ENCODE data around the gene MMRN2.
"Not testable (repeated sequence)": the region's sequence is repeated elsewhere in the genome, so short reads cannot be mapped to it uniquely, and the experiment has no call there.

Gene MMRN2

GRCh38 chr10:86941426-86941825 is 16.0 kb downstream of the MMRN2 start:
- DNase-seq: no peak

GRCh38 chr10:86940677-86941076 is 16.7 kb downstream of the MMRN2 start:
- DNase-seq: no peak

DNA sequence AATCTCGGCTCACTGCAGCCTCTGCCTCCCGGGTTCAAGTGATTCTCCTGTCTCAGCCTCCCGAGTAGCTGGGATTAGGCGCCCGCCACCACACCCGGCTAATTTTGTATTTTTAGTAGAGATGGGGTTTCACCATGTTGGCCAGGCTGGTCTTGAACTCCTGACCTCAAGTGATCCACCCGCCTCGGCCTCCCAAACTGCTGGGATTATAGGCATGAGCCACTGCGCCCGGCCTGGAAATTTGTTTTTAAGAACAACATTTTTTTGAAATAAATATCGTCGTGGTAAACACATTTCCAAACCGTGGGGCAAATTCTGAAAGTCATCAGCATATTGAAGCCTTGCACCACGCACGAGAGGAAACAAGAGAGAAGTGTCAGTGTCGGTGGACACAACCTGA is 17.3 kb downstream of the MMRN2 start:
- not testable (repeated sequence) for DNase-seq

DNA sequence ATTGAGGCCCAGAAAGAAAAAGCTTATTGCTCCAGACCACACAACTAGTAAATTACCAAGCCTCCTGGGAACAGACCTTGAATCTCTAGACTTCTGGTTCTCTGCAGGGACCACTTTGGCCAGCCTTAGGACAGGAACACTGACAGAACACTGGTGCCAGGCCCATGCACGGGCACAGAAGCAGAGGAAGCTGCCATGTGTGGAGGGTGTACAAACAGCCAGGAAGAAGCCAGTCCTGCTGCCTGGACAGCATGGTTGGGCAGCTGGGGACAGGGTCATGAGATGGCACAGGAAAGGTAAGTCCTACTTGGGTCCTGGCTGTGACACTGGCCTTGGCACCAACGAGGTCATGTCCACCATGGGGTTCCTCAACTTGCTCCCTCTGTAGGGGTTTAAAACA is 19.2 kb downstream of the MMRN2 start:
- DNase-seq: no peak

DNA sequence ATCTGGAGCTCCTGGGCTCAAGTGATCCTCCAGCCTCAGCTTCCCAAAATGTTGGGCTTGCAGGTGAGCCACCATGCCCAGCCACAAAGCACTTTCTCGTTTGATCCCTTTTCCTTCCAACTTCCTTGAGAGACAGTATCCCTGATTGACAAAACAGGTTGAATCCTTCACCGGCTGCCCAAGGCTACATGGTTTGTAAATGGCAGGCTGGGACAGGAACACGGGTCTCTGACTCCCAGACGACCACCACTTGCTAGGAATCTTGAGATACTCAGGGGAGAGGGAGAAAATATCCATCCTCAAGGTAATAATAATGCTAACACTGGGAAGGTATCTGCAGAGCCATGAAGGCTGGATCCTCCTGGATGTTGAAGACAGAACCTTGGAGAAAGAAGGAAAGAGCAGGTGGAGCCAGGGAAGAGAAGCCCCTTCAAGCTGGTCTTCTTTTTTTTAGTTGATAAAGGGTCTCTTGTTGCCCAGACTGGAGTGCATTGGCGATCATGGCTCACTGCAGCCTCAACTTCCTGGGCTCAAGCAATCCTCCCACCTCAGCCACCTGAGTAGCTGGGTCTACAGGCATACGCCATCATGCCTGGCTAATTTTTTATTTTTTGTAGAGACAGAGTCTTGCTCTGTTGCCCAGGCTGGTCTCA is 19.8 kb downstream of the MMRN2 start:
- DNase-seq: no peak

- DNase-seq: no peak
These were observed 20.5 kb downstream of the MMRN2 start for GRCh38 chr10:86936661-86937501.

DNA sequence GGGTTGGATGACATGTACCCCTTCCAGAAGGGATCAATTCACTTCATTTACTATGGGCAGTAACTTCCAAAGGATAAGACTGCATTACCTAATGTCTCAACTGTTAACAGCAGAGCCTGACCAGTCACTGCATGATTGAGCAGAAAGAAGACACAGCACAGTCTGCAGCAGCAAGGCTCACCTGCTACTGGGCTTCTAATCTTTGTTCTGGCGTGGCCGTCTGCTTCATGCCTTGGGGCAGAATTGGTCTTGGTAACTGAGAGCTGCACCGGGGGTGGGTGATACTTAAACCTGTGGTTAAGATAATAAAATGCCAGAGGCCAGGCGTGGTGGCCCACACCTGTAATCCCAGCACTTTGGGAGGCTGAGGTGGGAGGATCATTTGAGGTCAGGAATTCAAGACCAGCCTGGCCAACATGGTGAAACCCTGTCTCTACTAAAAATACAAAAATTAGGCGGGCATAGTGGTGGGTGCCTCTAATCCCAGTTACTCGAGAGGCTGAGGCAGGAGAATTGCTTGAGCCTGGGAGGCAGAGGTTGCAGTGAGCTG is 23.2 kb downstream of the MMRN2 start:
- DNase-seq: not testable (repeated sequence)

DNA sequence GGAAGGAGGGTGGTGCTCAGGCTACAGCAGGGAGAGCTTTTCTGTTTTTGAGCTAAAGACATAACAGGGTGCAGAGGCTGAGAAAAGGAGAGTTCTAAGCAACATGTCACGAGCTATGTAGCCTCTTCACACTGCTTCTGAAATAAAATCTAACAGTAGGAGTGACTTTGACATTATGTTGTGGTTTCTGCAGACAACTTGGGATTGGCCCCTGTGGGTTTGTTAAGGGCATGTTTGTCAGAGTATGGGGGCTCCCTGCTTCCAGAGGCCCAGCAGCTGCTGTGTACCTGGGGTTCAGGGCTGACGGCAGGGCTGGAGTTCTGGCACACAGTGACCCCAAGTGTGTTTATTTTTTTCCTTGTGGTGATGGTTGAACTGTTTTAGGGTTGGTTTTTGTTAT is 24.7 kb downstream of the MMRN2 start:
- DNase-seq: no peak

- DNase-seq: no peak
These were observed 25.5 kb downstream of the MMRN2 start for GRCh38 chr10:86931872-86932271.

GRCh38 chr10:86929468-86930380 is 27.7 kb downstream of the MMRN2 start:
- no peak for DNase-seq

GRCh38 chr10:86922553-86922961 is 34.9 kb downstream of the MMRN2 start:
- DNase-seq: no peak

- no peak for DNase-seq
These were observed 39.4 kb downstream of the MMRN2 start for GRCh38 chr10:86918022-86918471.

DNA sequence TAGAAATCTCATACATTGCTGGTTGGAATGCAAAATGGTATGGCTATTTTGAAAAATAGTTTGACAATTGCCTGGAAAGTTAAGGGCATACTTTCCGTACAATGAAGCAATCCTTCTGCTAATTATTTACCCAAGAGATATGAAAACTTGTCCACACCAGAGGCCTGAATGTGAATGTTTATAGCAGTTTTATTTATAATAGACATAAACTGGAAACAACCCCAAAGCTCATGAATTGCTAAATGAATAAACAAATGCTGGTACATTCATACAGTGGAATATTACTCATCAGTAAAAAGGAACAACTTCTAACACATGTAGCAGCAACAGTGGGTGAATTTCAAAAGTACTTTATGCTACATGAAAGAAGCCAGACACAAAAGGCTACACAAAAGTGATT is 42.7 kb downstream of the MMRN2 start:
- no peak for DNase-seq

GRCh38 chr10:86905429-86905828 is 52.0 kb downstream of the MMRN2 start:
- DNase-seq: no peak

- DNase-seq: no peak
These were observed 52.8 kb downstream of the MMRN2 start for GRCh38 chr10:86904600-86904999.

DNA sequence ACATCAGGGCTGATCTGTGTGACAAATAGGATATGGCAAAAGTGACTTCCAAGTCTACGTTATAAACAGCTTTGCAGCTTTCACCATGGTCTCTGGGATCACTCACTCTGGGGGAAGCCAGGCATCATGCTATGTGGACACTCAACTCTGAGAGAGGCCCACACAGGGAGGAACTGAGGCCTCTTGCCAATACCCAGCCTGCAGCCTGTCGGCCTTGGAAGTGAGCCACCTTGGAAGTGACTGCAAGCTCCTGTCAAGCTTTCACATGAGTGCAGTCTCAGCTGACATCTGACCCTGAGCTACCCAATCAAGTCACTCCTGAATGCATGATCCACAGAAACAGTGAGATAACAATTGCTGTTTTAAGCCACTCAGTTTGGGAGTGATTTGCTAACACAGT is 56.5 kb downstream of the MMRN2 start:
- DNase-seq: no peak

- DNase-seq: peak; percentile 45
These were observed 57.6 kb downstream of the MMRN2 start for GRCh38 chr10:86899670-86900276.

DNA sequence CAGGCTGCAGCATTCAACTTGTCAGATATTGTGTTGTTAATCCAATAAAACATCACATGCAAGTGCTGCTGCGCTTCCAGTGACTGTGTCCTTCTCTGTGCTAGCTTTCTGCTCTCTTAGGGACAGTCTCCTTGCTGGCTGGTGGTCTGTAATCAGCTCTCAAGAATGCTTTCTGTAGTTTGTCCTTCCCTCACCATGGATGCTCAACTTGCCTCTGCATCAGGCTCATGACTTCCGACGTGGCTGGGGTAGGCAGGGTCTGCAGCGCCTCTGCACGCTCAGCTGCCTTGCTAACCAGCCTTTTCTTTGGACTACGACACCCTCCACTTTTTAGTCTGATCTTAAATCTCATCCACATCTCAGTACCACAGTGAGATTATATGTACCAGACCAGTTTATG is 58.3 kb downstream of the MMRN2 start:
- DNase-seq: peak; percentile 34

- DNase-seq: no peak
These were observed 58.9 kb downstream of the MMRN2 start for GRCh38 chr10:86898511-86898910.

- DNase-seq: no peak
These were observed 67.4 kb downstream of the MMRN2 start for GRCh38 chr10:86889997-86890396.

- no peak for DNase-seq
These were observed 68.6 kb downstream of the MMRN2 start for GRCh38 chr10:86888585-86889381.

Data from right kidney (tissue), 1 donor.